Measurements from ENCODE around the gene FGD2.
A peak's percentile ranks its signal among the peaks of the same experiment; 100 is the strongest.
"Not testable (repeated sequence)": the region's sequence is repeated elsewhere in the genome, so short reads cannot be mapped to it uniquely, and the experiment has no call there.

The FGD2 gene

GRCh38 chr6:37033255-37033654, 27.8 kb downstream of the FGD2 start:
- H3K4me1 Mint-ChIP-seq, result peaks cover 69% of the 10 kb centered on the region
- H3K4me3 Mint-ChIP-seq, result peak overlapping the region; percentile 25 to 72
- DNase-seq (peak; percentile 59 to 86), ATAC-seq (peak; percentile 99)
- H3K27me3 Mint-ChIP-seq, result no peaks in the 10 kb centered on the region
- H3K27ac Mint-ChIP-seq, result peak overlapping the region; percentile 98 to 99
- H3K9me3 Mint-ChIP-seq, result peaks cover 6 to 8% of the 10 kb centered on the region in 2 donors

DNA sequence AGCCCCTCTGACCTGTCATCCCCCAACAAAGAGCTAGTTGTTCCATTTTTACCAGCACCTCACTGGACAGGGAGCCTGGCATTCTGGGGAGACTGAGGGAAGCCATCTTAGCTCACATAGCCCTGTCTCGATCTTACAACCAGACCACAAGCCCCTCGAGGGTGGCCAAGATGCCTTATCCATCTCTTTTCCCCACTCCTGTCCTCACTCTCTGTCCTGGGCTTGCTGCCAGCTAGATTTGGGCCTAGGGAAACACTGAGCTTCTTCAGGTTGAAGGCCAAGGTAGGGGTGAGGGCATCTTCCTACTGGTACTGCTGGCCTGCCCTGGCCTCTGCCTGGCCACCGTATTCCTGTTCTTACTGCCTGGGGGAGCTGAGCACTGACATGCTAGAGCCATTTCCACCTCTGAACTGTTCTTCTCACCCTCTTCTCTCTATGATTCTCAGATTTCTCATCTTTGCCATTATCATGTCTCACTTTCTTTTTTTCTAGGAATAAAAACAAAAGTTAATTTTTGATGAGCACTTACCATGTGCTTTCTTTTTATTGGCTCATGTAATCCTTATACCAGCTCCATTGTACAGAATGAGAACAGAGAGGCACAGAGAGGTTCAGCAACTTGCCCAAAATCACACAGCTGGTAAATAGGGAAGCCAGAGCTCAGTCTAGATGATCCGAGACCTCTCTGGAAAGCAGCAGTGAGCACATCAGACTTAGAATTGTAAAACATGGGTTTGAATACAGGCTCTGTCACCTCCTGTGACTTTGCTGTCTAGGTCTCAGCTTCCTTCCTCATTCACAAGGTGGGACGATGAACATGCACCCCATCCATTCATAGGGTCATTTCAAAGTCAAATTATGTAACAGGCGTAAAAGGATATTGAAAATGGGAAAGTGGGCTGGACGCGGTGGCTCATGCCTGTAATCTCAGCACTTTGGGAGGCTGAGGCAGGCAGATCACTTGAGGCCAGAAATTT, 28.7 kb downstream of the FGD2 start:
- Mint-ChIP-seq H3K27me3 (no peaks in the 10 kb centered on the region), H3K4me1 (peaks cover 68% of the 10 kb centered on the region), H3K9me3 (peaks cover 6 to 8% of the 10 kb centered on the region in 2 donors), H3K27ac (peak overlapping the region; percentile 98 to 99), H3K4me3 (peak overlapping the region; percentile 18 to 75)
- no peak for DNase-seq
- ATAC-seq, result no peak

- H3K9me3 Mint-ChIP-seq, result no peaks in the 10 kb centered on the region
- no peak for ATAC-seq
- no peaks in the 10 kb centered on the region for H3K27me3 Mint-ChIP-seq
- peaks cover 63% of the 10 kb centered on the region for H3K4me1 Mint-ChIP-seq
- no peak overlapping the region for H3K4me3 Mint-ChIP-seq
- peak overlapping the region in 1 of 2 donors; percentile 34 for H3K27ac Mint-ChIP-seq
- DNase-seq, result no peak
These were observed 30.7 kb downstream of the FGD2 start for GRCh38 chr6:37036146-37036545.

- Mint-ChIP-seq H3K4me1 (peaks cover 56% of the 10 kb centered on the region), H3K27me3 (no peaks in the 10 kb centered on the region), H3K27ac (peak overlapping the region in 1 of 2 donors; percentile 68), H3K9me3 (no peaks in the 10 kb centered on the region), H3K4me3 (no peak overlapping the region)
- ATAC-seq (no peak), DNase-seq (no peak)
These were observed 33.1 kb downstream of the FGD2 start for GRCh38 chr6:37038292-37039198.

- peaks cover 44% of the 10 kb centered on the region for H3K4me1 Mint-ChIP-seq
- H3K9me3 Mint-ChIP-seq, result no peaks in the 10 kb centered on the region
- H3K4me3 Mint-ChIP-seq, result no peak overlapping the region
- no peak for DNase-seq
- no peak for ATAC-seq
- H3K27ac Mint-ChIP-seq, result no peak overlapping the region
- H3K27me3 Mint-ChIP-seq, result no peaks in the 10 kb centered on the region
These were observed 34.5 kb downstream of the FGD2 start for GRCh38 chr6:37039958-37040357.

DNA sequence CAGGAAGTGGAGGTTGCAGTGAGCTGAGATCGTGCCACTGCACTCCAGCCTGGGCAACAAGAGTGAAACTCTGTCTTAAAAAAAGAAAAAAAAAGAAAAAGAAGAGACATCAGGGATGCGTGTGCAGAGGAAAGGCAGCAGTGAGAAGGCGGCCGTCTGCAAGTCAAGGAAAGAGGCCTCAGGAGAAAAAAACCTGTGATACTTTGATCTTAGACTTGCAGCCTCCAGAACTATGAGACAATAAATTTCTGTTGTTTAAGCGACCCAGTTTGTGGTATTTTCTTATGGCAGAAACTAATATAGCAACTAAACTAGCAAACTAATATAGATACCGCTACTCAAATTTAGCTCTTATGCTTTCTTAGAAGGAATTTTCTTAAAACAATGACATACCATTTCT, 36.1 kb downstream of the FGD2 start:
- H3K9me3 Mint-ChIP-seq, result peaks cover 0 to 2% of the 10 kb centered on the region in 2 donors
- peaks cover 42% of the 10 kb centered on the region for H3K4me1 Mint-ChIP-seq
- ATAC-seq (peak; percentile 73), DNase-seq (no peak)
- peak overlapping the region; percentile 49 to 67 for H3K27ac Mint-ChIP-seq
- H3K27me3 Mint-ChIP-seq, result no peaks in the 10 kb centered on the region
- no peak overlapping the region for H3K4me3 Mint-ChIP-seq

DNA sequence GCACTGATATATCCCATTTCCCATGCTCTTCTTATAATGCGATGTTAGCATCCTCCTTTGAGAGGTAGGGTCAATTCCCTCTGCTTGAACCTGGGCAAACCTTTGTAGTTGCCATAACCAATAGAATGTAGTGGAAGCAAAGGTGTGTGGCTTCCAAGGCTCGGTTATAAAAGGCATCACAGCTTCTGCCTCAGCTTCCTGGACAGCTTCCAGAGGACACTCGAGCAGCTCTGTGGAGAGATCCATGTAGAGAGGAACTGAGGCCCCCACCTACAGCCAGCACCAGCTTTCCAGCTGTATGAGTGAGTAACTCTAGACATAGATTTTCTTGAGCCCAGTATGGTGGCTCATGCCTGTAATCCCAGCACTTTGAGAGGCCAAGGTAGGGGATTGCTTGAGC, 36.7 kb downstream of the FGD2 start:
- no peaks in the 10 kb centered on the region for H3K27me3 Mint-ChIP-seq
- peaks cover 49% of the 10 kb centered on the region for H3K4me1 Mint-ChIP-seq
- DNase-seq (no peak), ATAC-seq (no peak)
- H3K4me3 Mint-ChIP-seq, result no peak overlapping the region
- H3K27ac Mint-ChIP-seq, result no peak overlapping the region
- peaks cover 0 to 4% of the 10 kb centered on the region in 2 donors for H3K9me3 Mint-ChIP-seq

DNA sequence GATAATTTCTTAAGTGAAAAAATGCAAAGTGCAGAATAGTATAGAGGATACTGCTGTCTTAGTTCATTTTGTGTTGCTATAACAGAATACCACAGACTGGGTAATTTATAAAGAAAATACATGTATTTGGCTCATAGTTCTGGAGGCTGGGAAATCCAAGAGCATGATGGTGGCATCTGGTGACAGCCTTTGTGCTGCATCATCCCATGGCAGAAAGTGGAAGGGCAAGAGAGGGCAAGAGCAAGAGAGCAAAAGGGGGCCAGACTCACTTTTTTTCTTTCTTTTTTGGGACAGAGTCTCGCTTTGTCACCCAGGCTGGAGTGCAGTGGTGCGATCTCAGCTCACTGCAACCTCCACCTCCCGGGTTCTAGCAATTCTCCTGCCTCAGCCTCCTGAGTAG, 37.6 kb downstream of the FGD2 start:
- not testable (repeated sequence) for H3K27me3 Mint-ChIP-seq, H3K9me3 Mint-ChIP-seq, ATAC-seq, H3K4me3 Mint-ChIP-seq, DNase-seq
- Mint-ChIP-seq H3K4me1 (peaks cover 58% of the 10 kb centered on the region), H3K27ac (peak overlapping the region in 1 of 2 donors; percentile 77)

GRCh38 chr6:37047346-37047688, 41.9 kb downstream of the FGD2 start:
- Mint-ChIP-seq H3K4me3 (peak overlapping the region; percentile 14 to 47), H3K27me3 (no peaks in the 10 kb centered on the region), H3K27ac (peak overlapping the region; percentile 82 to 87), H3K4me1 (peaks cover 69% of the 10 kb centered on the region), H3K9me3 (peaks cover 0 to 4% of the 10 kb centered on the region in 2 donors)
- ATAC-seq, result no peak
- DNase-seq, result no peak

GRCh38 chr6:37047689-37048402, 42.4 kb downstream of the FGD2 start:
- H3K27ac Mint-ChIP-seq, result peak overlapping the region; percentile 87 to 99
- H3K27me3 Mint-ChIP-seq, result no peaks in the 10 kb centered on the region
- peak; percentile 1 for ATAC-seq
- peaks cover 69% of the 10 kb centered on the region for H3K4me1 Mint-ChIP-seq
- H3K4me3 Mint-ChIP-seq, result peak overlapping the region; percentile 14 to 47
- H3K9me3 Mint-ChIP-seq, result peaks cover 0 to 4% of the 10 kb centered on the region in 2 donors
- peak in 1 of 2 donors; percentile 58 for DNase-seq

DNA sequence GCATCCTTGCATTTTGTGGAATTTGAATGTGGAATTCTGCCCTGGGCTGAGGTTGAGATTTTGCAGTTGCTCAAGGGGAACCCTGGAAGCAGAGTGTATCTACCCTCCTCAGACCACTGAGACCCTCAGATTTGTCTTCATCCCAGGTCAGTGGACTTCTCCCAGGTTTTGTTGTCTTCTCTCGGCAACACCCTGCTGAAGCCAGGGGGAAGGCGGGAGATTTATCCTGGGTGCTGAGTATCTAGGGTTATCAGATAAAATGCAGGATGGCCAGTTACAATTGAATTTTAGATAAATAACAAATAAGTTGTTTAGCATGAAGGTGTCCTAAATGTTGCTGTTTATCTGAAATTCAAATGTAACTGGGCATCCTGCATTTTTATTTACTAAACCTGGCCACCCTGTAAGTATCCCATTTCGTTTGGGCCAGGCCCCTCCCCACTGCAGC, 43.0 kb downstream of the FGD2 start:
- ATAC-seq (no peak), DNase-seq (no peak)
- H3K27me3 Mint-ChIP-seq, result no peaks in the 10 kb centered on the region
- peaks cover 64% of the 10 kb centered on the region for H3K4me1 Mint-ChIP-seq
- peaks cover 0 to 4% of the 10 kb centered on the region in 2 donors for H3K9me3 Mint-ChIP-seq
- H3K27ac Mint-ChIP-seq, result peak overlapping the region; percentile 97 to 99
- peak overlapping the region; percentile 93 to 96 for H3K4me3 Mint-ChIP-seq

DNA sequence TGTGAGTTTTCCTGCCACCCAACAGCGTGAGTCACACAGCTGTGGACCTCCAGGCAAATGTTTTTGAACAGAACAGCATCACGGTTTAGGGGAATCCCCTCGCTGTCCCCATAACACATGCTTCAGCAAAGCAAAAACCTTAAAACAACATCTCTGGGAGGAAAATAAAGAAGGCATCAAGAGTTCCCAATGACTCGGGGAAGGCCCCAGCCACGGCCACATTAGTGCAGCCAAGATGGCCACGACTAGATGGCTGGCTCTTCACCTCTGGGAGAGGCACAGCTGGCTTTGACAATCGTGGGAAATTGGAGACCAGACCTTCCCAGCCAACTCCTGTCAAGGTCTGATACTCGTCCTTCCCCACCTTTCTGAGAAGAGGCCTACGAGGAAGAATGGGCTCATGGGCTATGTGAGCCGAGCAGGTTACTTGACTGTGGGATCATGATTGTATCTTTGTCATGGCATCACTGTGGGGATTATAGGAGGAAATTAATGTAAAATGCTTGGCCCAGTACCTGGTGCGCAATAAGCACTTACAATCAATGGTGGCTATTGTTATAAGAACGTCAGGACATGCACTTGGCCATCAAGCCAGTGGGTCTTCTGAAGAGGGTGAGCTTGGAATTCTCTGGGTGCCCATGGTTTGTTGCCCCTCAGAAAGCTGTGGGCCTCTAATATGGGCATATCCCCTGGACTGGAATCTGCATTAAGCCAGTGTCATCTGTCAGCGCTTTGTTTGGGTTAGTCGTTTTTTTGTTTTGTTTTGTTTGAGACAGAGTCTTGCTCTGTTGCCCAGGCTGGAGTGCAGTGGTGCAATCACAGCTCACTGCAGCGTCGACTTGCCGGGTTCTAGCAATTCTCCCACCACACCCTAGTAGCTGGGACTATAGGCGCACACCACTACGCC, 43.6 kb downstream of the FGD2 start:
- H3K27ac Mint-ChIP-seq, result peak overlapping the region; percentile 97 to 99
- H3K27me3 Mint-ChIP-seq, result no peaks in the 10 kb centered on the region
- peaks cover 0 to 4% of the 10 kb centered on the region in 2 donors for H3K9me3 Mint-ChIP-seq
- H3K4me1 Mint-ChIP-seq, result peaks cover 66% of the 10 kb centered on the region
- DNase-seq (peak; percentile 56 to 85), ATAC-seq (peak; percentile 67)
- peak overlapping the region; percentile 93 to 96 for H3K4me3 Mint-ChIP-seq

- Mint-ChIP-seq H3K27me3 (no peaks in the 10 kb centered on the region), H3K4me1 (peaks cover 72% of the 10 kb centered on the region)
- peak; percentile 19 for ATAC-seq
These were observed 44.2 kb downstream of the FGD2 start for GRCh38 chr6:37049758-37050044.

More at GRCh38 chr6:37049758-37050044, 44.2 kb downstream of the FGD2 start:
- Mint-ChIP-seq H3K27ac (peak overlapping the region; percentile 97 to 99), H3K9me3 (peaks cover 0 to 4% of the 10 kb centered on the region in 2 donors), H3K4me3 (peak overlapping the region; percentile 93 to 96)
- DNase-seq, result no peak
